ENCODE data around the gene TRIM74. TPM values are rescaled to one million over a fixed set of nuclear protein-coding genes. Genes with fewer than 3 reads are reported as not detected.
A peak's percentile ranks its signal among the peaks of the same experiment; 100 is the strongest.
"Not testable (repeated sequence)": the region's sequence is repeated elsewhere in the genome, so short reads cannot be mapped to it uniquely, and the experiment has no call there.

Gene TRIM74
- total RNA-seq, 1 donor from 2014 or later: 1.0 TPM

DNA sequence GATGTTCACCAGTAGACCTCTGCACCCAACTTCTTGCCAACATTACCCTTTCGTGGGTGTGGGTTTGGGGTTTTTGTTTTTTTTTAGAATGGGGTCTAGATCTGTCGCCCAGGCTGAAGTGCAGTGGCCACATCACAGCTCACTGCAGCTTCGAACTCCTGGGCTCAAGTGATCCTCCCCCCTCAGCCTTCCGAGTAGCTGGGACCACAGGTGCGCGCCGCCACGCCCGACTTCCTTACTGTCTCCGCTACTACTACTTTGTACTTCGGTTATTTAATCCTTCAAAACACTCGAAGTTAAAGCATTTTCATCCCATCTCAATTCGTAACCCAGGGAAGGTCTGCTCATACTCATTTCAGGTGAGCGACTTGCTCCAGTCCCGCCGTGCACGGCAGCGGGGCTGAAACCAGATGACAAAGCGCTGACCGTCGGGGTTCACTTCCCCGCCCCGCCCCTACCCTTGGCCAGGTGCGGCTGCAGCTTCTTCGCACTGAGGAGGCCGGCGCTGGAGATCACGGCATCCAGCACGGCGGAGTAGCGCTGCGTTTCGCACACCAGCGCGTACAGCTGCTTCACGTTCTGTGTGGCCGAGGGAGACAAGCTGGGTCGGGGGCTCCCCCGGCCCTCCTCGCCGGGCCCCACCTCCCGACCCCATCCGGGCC, 15.2 kb downstream of the TRIM74 start:
- not testable (repeated sequence) for H3K4me3 Mint-ChIP-seq (ENCODE audit: unreplicated experiment); H3K27ac Mint-ChIP-seq (ENCODE audit: unreplicated experiment); DNase-seq (ENCODE audit: low spot score); H3K9me3 Mint-ChIP-seq (ENCODE audit: unreplicated experiment); H3K4me1 Mint-ChIP-seq (ENCODE audit: unreplicated experiment); H3K27me3 Mint-ChIP-seq (ENCODE audit: unreplicated experiment); H3K36me3 Mint-ChIP-seq (ENCODE audit: low read depth, unreplicated experiment)

DNA sequence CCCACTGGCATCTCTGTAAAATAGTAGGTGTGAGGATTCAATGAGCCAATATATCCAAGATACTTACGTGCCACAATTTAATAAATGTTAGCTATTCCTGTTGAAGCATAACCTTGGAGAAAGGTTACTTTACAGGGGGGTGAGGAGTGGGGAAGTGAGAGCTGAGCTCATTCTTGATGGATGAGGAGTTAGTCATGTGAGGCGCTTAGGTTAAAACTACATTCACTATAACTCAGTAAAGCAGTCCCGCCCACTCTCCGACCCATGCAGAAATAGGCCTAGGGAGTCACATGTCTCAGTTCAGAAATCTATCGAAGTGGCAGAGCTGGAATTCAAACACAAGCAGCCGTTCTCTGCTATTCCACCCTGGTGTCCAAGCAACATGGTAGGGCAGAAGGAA, 18.8 kb downstream of the TRIM74 start:
- H3K36me3 Mint-ChIP-seq (ENCODE audit: low read depth, unreplicated experiment); H3K4me3 Mint-ChIP-seq (ENCODE audit: unreplicated experiment); H3K27me3 Mint-ChIP-seq (ENCODE audit: unreplicated experiment); H3K9me3 Mint-ChIP-seq (ENCODE audit: unreplicated experiment); DNase-seq (ENCODE audit: low spot score); H3K27ac Mint-ChIP-seq (ENCODE audit: unreplicated experiment); H3K4me1 Mint-ChIP-seq (ENCODE audit: unreplicated experiment): not testable (repeated sequence)

DNA sequence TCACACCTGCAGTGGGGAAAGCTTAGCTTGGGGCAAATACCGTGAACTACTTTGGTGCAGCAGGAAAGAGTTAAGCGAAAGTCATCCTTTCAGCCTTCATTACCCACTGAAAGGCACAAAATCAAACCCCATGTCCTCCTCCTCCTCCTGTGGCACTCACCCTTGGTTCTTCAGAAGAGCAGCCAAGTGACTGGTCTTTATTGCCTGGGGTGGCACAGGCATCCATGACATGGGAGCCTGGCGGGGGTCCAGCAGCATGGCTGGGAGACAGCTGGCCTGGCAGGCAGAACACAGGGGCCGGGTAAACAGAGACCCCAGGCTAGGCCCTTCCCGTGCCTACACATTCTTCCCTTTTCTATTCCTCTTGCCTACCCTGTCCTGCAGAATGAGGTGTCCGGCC, 19.6 kb downstream of the TRIM74 start:
- not testable (repeated sequence) for H3K27ac Mint-ChIP-seq (ENCODE audit: unreplicated experiment); H3K4me3 Mint-ChIP-seq (ENCODE audit: unreplicated experiment); H3K27me3 Mint-ChIP-seq (ENCODE audit: unreplicated experiment); H3K4me1 Mint-ChIP-seq (ENCODE audit: unreplicated experiment); DNase-seq (ENCODE audit: low spot score); H3K9me3 Mint-ChIP-seq (ENCODE audit: unreplicated experiment); H3K36me3 Mint-ChIP-seq (ENCODE audit: low read depth, unreplicated experiment)

DNA sequence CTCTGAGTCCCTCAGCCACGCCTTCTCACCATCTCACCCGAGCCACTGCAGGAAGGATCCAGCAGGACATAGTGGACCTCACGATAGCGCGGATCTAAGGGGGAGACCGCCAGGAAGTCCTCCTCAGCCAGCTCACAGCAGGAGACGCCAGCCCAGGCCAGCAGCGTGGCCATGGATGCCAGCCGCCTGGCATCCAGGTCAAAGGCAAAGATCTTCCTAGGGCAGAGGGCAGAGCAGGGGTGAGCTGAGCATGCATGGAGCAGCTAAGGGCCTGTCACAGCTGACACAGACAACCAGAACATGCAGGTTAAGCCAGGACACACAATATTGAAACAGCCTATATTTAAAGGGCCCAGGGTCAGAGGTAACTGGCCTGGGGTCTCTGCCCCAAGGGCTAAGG, 20.0 kb downstream of the TRIM74 start:
- not testable (repeated sequence) for H3K9me3 Mint-ChIP-seq (ENCODE audit: unreplicated experiment); H3K36me3 Mint-ChIP-seq (ENCODE audit: low read depth, unreplicated experiment); H3K27ac Mint-ChIP-seq (ENCODE audit: unreplicated experiment); H3K27me3 Mint-ChIP-seq (ENCODE audit: unreplicated experiment); H3K4me1 Mint-ChIP-seq (ENCODE audit: unreplicated experiment); H3K4me3 Mint-ChIP-seq (ENCODE audit: unreplicated experiment); DNase-seq (ENCODE audit: low spot score)

DNA sequence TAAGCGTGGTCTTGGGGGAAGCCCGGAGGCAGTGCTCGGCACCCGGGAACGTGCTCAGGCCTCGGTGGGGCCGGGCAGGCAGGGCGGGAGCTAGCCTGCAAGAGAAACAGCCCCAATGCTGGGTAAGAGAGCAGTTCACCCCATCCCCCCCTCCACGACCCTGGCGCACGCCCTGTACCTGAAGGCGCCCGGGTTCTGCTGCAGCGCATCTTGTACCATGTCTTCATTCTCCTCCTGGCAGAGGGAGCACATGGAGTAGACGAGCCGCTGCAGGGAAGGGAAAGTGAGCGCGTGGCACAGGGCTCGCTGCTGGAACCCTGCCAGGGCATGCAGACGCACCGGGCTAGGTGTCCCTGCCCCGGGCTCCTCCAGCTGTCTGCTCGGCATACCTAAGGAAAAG, 20.6 kb downstream of the TRIM74 start:
- H3K27me3 Mint-ChIP-seq (ENCODE audit: unreplicated experiment); H3K4me3 Mint-ChIP-seq (ENCODE audit: unreplicated experiment); H3K9me3 Mint-ChIP-seq (ENCODE audit: unreplicated experiment); DNase-seq (ENCODE audit: low spot score); H3K27ac Mint-ChIP-seq (ENCODE audit: unreplicated experiment); H3K4me1 Mint-ChIP-seq (ENCODE audit: unreplicated experiment); H3K36me3 Mint-ChIP-seq (ENCODE audit: low read depth, unreplicated experiment): not testable (repeated sequence)

DNA sequence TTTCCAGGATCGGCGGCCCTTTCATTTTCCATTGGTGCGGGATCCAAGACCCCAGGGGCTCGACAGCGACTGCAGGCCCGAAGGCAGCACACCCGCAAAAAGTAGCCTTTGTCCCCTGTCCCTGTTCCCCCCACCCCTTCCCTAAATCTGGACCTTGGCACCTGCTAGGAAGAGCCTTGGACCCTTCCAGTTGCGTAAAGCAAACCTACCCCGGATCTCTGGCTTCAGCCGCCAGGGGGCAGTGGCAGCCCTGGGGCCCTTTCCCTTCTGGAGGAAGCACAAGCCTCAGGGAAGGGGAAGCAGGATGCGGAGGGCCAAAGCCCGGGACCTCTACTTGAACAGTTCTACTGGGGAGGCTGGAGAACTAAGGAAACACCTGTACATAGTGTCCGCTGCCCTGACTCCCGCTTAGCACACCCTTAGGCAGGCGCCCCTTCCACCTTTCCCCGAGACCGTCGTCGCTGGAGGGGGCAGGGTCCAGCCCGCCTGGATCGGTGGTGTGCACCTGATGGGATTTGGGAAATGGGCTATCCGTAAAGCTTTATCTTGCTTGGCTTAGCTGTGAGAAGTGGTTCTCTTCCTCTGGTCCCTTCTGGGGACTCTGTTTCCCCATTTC, 23.0 kb downstream of the TRIM74 start:
- not testable (repeated sequence) for H3K36me3 Mint-ChIP-seq (ENCODE audit: low read depth, unreplicated experiment); H3K9me3 Mint-ChIP-seq (ENCODE audit: unreplicated experiment)
- TF ChIP-seq, protein P1, sequence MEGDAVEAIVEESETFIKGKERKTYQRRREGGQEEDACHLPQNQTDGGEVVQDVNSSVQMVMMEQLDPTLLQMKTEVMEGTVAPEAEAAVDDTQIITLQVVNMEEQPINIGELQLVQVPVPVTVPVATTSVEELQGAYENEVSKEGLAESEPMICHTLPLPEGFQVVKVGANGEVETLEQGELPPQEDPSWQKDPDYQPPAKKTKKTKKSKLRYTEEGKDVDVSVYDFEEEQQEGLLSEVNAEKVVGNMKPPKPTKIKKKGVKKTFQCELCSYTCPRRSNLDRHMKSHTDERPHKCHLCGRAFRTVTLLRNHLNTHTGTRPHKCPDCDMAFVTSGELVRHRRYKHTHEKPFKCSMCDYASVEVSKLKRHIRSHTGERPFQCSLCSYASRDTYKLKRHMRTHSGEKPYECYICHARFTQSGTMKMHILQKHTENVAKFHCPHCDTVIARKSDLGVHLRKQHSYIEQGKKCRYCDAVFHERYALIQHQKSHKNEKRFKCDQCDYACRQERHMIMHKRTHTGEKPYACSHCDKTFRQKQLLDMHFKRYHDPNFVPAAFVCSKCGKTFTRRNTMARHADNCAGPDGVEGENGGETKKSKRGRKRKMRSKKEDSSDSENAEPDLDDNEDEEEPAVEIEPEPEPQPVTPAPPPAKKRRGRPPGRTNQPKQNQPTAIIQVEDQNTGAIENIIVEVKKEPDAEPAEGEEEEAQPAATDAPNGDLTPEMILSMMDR (IDR thresholded peaks at IDR 0.05; ENCODE audit: unreplicated experiment): peak; percentile 49

DNA sequence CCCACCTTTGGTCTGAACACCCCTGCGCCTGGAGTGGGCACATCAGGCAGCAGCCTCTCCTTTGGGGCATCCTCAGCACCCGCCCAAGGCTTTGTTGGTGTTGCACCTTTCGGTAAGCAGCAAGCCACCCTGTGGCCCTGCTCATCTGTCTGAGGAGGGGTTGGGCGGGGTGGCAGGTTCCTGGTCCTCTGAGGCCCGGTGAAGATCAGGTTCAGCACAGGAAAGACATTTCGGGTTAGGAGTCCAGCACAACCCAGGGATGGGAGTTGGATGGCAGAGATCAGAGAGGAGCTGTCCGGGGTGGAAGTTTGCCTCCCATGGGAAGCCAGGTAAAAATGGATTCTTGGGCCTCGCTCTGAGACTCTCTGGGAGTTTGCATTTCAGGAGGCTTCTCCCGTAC, 23.7 kb downstream of the TRIM74 start:
- H3K4me1 Mint-ChIP-seq (ENCODE audit: unreplicated experiment); H3K27ac Mint-ChIP-seq (ENCODE audit: unreplicated experiment): not testable (repeated sequence)

More for the DNA sequence above, 23.0 kb downstream of the TRIM74 start:
- not testable (repeated sequence) for H3K4me3 Mint-ChIP-seq (ENCODE audit: unreplicated experiment); H3K27me3 Mint-ChIP-seq (ENCODE audit: unreplicated experiment); H3K4me1 Mint-ChIP-seq (ENCODE audit: unreplicated experiment); H3K27ac Mint-ChIP-seq (ENCODE audit: unreplicated experiment)
- DNase-seq (ENCODE audit: low spot score): peak; percentile 33

DNA sequence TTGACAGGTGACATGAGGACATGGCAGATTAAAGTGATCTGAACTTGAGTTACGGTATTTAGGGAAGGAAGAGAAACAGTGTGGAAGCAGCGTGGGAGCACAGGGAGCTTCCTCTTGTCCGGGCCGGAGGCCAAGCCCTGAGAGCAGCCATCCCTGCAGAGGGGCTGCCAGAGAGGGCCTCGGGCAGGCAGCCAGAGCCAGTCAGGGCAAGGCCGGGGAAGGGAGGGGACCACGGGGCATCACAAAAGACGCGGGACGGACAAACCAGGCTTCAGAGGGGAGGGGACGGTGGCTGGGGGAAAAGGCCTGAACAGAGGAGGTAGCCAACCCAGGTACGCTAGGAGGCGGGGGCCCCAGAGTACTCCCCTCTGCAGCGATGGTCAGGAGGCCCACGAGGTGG, 24.3 kb downstream of the TRIM74 start:
- not testable (repeated sequence) for H3K27ac Mint-ChIP-seq (ENCODE audit: unreplicated experiment); H3K4me3 Mint-ChIP-seq (ENCODE audit: unreplicated experiment)

More for the DNA sequence above, 23.7 kb downstream of the TRIM74 start:
- not testable (repeated sequence) for H3K36me3 Mint-ChIP-seq (ENCODE audit: low read depth, unreplicated experiment); H3K4me3 Mint-ChIP-seq (ENCODE audit: unreplicated experiment); H3K9me3 Mint-ChIP-seq (ENCODE audit: unreplicated experiment); H3K27me3 Mint-ChIP-seq (ENCODE audit: unreplicated experiment); DNase-seq (ENCODE audit: low spot score)

DNA sequence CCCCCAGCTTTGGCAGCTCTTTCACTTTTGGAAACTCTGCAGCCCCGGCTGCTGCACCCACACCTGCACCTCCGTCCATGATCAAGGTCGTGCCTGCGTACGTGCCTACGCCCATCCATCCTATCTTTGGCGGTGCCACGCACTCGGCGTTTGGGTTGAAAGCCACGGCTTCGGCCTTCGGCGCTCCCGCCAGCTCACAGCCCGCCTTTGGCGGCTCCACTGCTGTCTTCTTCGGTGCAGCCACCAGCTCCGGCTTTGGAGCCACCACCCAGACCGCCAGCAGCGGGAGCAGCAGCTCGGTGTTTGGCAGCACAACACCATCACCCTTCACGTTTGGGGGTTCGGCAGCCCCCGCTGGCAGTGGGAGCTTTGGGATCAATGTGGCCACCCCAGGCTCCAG, 26.3 kb downstream of the TRIM74 start:
- H3K4me1 Mint-ChIP-seq (ENCODE audit: unreplicated experiment); H3K27me3 Mint-ChIP-seq (ENCODE audit: unreplicated experiment); DNase-seq (ENCODE audit: low spot score); H3K9me3 Mint-ChIP-seq (ENCODE audit: unreplicated experiment); H3K4me3 Mint-ChIP-seq (ENCODE audit: unreplicated experiment); H3K27ac Mint-ChIP-seq (ENCODE audit: unreplicated experiment): not testable (repeated sequence)
- H3K36me3 Mint-ChIP-seq (ENCODE audit: low read depth, unreplicated experiment): peaks cover 16% of the 10 kb centered on the region

More for the DNA sequence above, 24.3 kb downstream of the TRIM74 start:
- not testable (repeated sequence) for DNase-seq (ENCODE audit: low spot score); H3K4me1 Mint-ChIP-seq (ENCODE audit: unreplicated experiment); H3K27me3 Mint-ChIP-seq (ENCODE audit: unreplicated experiment); H3K9me3 Mint-ChIP-seq (ENCODE audit: unreplicated experiment); H3K36me3 Mint-ChIP-seq (ENCODE audit: low read depth, unreplicated experiment)

DNA sequence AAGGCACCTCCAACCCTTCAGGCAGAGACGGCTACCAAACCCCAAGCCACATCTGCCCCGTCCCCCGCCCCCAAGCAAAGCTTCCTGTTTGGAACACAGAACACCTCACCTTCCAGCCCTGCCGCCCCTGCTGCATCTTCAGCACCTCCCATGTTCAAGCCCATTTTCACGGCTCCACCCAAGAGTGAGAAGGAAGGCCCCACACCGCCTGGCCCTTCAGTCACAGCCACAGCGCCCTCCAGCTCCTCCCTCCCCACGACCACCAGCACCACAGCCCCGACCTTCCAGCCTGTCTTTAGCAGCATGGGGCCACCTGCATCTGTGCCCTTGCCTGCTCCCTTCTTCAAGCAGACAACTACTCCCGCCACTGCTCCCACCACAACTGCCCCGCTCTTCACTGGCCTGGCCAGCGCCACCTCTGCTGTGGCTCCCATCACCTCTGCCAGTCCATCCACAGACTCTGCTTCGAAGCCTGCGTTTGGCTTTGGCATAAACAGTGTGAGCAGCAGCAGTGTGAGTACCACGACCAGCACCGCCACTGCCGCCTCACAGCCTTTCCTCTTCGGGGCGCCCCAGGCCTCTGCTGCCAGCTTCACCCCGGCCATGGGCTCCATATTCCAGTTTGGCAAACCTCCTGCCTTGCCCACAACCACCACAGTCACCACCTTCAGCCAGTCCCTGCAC, 27.1 kb downstream of the TRIM74 start:
- not testable (repeated sequence) for H3K27me3 Mint-ChIP-seq (ENCODE audit: unreplicated experiment); H3K4me1 Mint-ChIP-seq (ENCODE audit: unreplicated experiment); H3K9me3 Mint-ChIP-seq (ENCODE audit: unreplicated experiment); H3K4me3 Mint-ChIP-seq (ENCODE audit: unreplicated experiment); DNase-seq (ENCODE audit: low spot score); H3K27ac Mint-ChIP-seq (ENCODE audit: unreplicated experiment)
- peaks cover 16% of the 10 kb centered on the region for H3K36me3 Mint-ChIP-seq (ENCODE audit: low read depth, unreplicated experiment)

DNA sequence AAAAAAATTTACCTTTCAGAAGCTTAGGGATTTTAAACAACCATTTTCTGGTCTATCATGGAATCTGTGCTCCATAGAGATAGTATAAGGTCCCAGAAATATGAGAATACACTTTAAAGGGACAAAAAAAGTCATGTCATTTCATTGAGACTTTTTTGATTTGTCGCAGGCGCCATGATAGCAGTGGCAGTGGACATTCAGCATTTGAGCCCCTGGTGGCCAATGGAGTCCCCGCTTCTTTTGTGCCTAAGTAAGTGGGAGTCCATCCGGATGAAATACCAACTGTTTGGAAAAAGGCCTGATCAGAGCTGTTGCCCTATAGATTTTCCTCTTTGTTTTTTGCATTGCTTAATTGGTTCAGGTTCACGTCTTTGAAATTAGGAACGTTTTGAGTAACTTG, 41.0 kb downstream of the TRIM74 start:
- H3K4me1 Mint-ChIP-seq (ENCODE audit: unreplicated experiment): peaks cover 11% of the 10 kb centered on the region
- H3K4me3 Mint-ChIP-seq (ENCODE audit: unreplicated experiment): not testable (repeated sequence)

More for the DNA sequence above, 41.0 kb downstream of the TRIM74 start:
- not testable (repeated sequence) for H3K9me3 Mint-ChIP-seq (ENCODE audit: unreplicated experiment); H3K27me3 Mint-ChIP-seq (ENCODE audit: unreplicated experiment); H3K27ac Mint-ChIP-seq (ENCODE audit: unreplicated experiment); DNase-seq (ENCODE audit: low spot score)
- peaks cover 40% of the 10 kb centered on the region for H3K36me3 Mint-ChIP-seq (ENCODE audit: low read depth, unreplicated experiment)

All from endothelial cell (in vitro differentiated cells).